HepG2 (cell line): ENCODE results near the gene FURIN. TPM values are rescaled to one million over a fixed set of nuclear protein-coding genes. Genes with fewer than 3 reads are reported as not detected.

Experiments used
- CERS6 ChIP-seq: sonication (generic); formaldehyde crosslinking; IDR thresholded peaks from 2 replicates; pipeline ENCODE4 v1.5.0; 2020; ENCODE audit warnings: missing genetic modification reagents
- FOSL2 ChIP-seq: sonication (generic); formaldehyde crosslinking; IDR thresholded peaks from 2 replicates; pipeline ENCODE4 v1.4.0; 2020; ENCODE audit warnings: missing genetic modification reagents
- GABPB1 ChIP-seq: IDR thresholded peaks from 2 replicates; pipeline ENCODE4 v1.6.1; 2016; ENCODE audit warnings: mild to moderate bottlenecking, missing genetic modification reagents, moderate library complexity, missing compliant biosample characterization
- GATAD1 ChIP-seq: IDR thresholded peaks from 2 replicates; pipeline ENCODE4 v1.6.1; 2016; ENCODE audit warnings: missing genetic modification reagents, missing compliant biosample characterization
- IRX3 ChIP-seq: sonication (generic); formaldehyde crosslinking; IDR thresholded peaks from 2 replicates; pipeline ENCODE4 v1.8.1; 2023; ENCODE audit warnings: mild to moderate bottlenecking, low read depth, missing genetic modification reagents, borderline replicate concordance
- KLF11 ChIP-seq: IDR thresholded peaks from 2 replicates; pipeline ENCODE4 v1.6.1; 2016; ENCODE audit warnings: missing compliant biosample characterization
- KLF16 ChIP-seq, 2 experiments: sonication (generic) in 1 of 2; formaldehyde crosslinking in 1 of 2; IDR thresholded peaks; 2 replicates each; pipeline versions ENCODE4 v1.6.1 to v1.8.0; 2016 to 2023; ENCODE audit warnings: missing genetic modification reagents in 2 of 2, missing compliant biosample characterization in 1 of 2
- NFKB2 ChIP-seq: sonication (generic); formaldehyde crosslinking; IDR thresholded peaks from 2 replicates; pipeline ENCODE4 v1.4.0; 2020; ENCODE audit warnings: missing genetic modification reagents, borderline replicate concordance
- NFYC ChIP-seq: IDR thresholded peaks from 2 replicates; pipeline ENCODE4 v1.6.1; 2016; ENCODE audit warnings: missing genetic modification reagents, missing compliant biosample characterization
- PHF21A ChIP-seq: sonication (generic); formaldehyde crosslinking; IDR thresholded peaks from 2 replicates; pipeline ENCODE4 v1.5.0; 2020; ENCODE audit warnings: mild to moderate bottlenecking, missing genetic modification reagents
- ZBTB2 ChIP-seq: sonication (generic); formaldehyde crosslinking; IDR thresholded peaks from 2 replicates; pipeline ENCODE4 v1.8.0; 2022; ENCODE audit warnings: low read depth, missing genetic modification reagents
- ZBTB4 ChIP-seq: sonication (generic); formaldehyde crosslinking; IDR thresholded peaks from 2 replicates; pipeline ENCODE4 v1.4.0; 2020; ENCODE audit warnings: missing genetic modification reagents, mild to moderate bottlenecking, borderline replicate concordance
- ZFP91 ChIP-seq: sonication (generic); formaldehyde crosslinking; IDR thresholded peaks from 2 replicates; pipeline ENCODE4 v1.9.0; 2022; ENCODE audit warnings: missing genetic modification reagents, mild to moderate bottlenecking, borderline replicate concordance
- ZNF224 ChIP-seq: sonication (generic); formaldehyde crosslinking; IDR thresholded peaks from 2 replicates; pipeline ENCODE4 v1.5.0; 2020; ENCODE audit warnings: mild to moderate bottlenecking, missing genetic modification reagents
- ZNF562 ChIP-seq: sonication (generic); formaldehyde crosslinking; IDR thresholded peaks from 2 replicates; pipeline ENCODE4 v1.8.0; 2022; ENCODE audit warnings: missing genetic modification reagents, borderline replicate concordance
- ZNF563 ChIP-seq: sonication (generic); formaldehyde crosslinking; IDR thresholded peaks from 2 replicates; pipeline ENCODE4 v1.8.0; 2022; ENCODE audit warnings: mild to moderate bottlenecking, moderate library complexity, missing genetic modification reagents
- ZNF614 ChIP-seq: IDR thresholded peaks from 2 replicates; pipeline ENCODE4 v1.6.1; 2018; ENCODE audit warnings: missing biosample characterization, missing genetic modification reagents, inconsistent platforms, borderline replicate concordance
- ZNF710 ChIP-seq: sonication (generic); formaldehyde crosslinking; IDR thresholded peaks from 2 replicates; pipeline ENCODE4 v1.5.0; 2020; ENCODE audit warnings: mild to moderate bottlenecking, missing genetic modification reagents, borderline replicate concordance
- ZNF740 ChIP-seq: sonication (generic); formaldehyde crosslinking; IDR thresholded peaks from 2 replicates; pipeline ENCODE4 v1.4.0; 2020; ENCODE audit warnings: missing genetic modification reagents
- ZZZ3 ChIP-seq: sonication (generic); formaldehyde crosslinking; IDR thresholded peaks from 2 replicates; pipeline ENCODE4 v1.4.0; 2020; ENCODE audit warnings: missing genetic modification reagents, mild to moderate bottlenecking, borderline replicate concordance
- polyA plus RNA-seq, 8 experiments: library from polyadenylated mRNA; depleted of rRNA in 3 of 8; stranded (reverse) in 7 of 8; unstranded in 1 of 8; fragments of >200 nt; fragmentation: Illumina TruSeq in 4 of 8; extraction: Trizol in 4 of 8; gene quantifications; 2 replicates each; pipeline versions ENCODE4 v1.2.1 to v1.2.3, GENCODE V29; 2011 to 2016; ENCODE audit warnings: low read depth in 4 of 8, missing spikeins in 1 of 8, mixed read lengths in 1 of 8; ENCODE audit not compliant: insufficient read depth in 1 of 8
- total RNA-seq, 5 experiments: library from RNA; depleted of rRNA; stranded (reverse); fragments of >200 nt; fragmentation: Illumina TruSeq; extraction: Trizol; gene quantifications; 2 replicates each; pipeline ENCODE4 v1.2.3, GENCODE V29; 2016; ENCODE audit warnings: low read depth in 1 of 5

FURIN gene
- total and polyA plus RNA-seq, 2 of the 13 experiments (the other 11 are each of a cell fraction or from before 2014, with no cell fraction given), result 15.2 to 17.4 TPM

- TF ChIP-seq ZBTB4 (CRISPR knock-in tag) (no peak), KLF11 (CRISPR knock-in tag) (no peak), PHF21A (CRISPR knock-in tag) (no peak), GABPB1 (no peak), ZFP91 (no peak), NFKB2 (CRISPR knock-in tag) (no peak), NFYC (CRISPR knock-in tag) (no peak), ZNF740 (no peak), ZZZ3 (CRISPR knock-in tag) (no peak), GATAD1 (no peak), FOSL2 (peak; percentile 28; the same call in 1 of the 2 replicates), IRX3 (CRISPR knock-in tag) (no peak), CERS6 (CRISPR knock-in tag) (no peak), KLF16 (CRISPR knock-in tag; IDR thresholded peaks at IDR 0.05) (no peak), ZNF710 (no peak), ZNF563 (no peak), ZBTB2 (CRISPR knock-in tag) (no peak), ZNF562 (CRISPR knock-in tag) (no peak), ZNF614 (CRISPR knock-in tag) (no peak), ZNF224 (CRISPR knock-in tag) (no peak)
These were observed 15.2 kb downstream of the FURIN start (continued) for GRCh38 chr15:90883526-90883975.
